HG03175 (cell line): ENCODE data around the gene CNTN4.
A peak's percentile ranks its signal among the peaks of the same experiment; 100 is the strongest.

ENCODE experiments used
- ATAC-seq: cut with Tn5 transposase; IDR thresholded peaks from one replicate; pipeline ENCODE4 v1.9.1; 2021; ENCODE audit warnings: mild to moderate bottlenecking, moderate library complexity; ENCODE audit not compliant: unreplicated experiment

The CNTN4 gene

DNA sequence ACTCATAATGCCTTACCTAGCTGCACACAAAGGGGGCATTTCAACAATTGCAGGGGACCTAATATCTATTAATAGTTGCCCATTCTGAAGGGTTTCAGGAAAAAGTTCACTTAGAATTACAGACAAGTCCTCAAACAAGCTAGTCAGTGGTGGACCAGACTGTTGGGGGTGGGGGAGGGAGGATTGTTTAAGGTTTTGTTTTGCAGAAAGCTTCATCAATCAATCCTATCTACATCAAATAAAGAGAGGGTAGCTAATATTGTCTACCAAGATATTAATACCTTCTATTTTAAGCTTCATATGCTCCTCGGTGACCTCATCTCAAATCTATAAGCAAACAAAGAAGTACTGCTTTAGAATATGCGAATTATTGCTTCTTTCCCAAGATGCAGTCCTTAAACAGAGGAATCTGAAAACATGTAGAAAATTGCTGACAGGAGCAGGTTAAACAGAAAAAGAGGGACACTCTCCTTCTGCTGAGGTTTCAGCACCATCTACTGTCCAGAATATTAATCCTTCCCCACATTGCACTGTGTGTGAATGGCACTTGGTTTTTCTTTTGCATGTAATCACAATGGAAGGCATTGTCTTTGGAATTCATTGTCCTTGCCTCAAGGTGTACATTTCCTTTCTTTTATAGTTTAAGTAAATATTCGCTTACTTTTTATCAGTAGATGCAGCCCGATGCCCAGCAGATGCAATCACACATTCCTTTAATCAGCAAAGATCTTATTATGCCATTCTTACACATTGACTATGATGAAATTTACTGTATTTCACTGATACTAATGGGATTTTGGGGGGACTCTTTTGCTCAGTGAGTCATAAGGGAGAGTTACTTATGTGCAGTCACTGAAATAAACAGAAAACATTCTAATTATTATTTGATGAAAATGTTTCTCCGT, 916.8 kb downstream of the CNTN4 start:
- no peak for ATAC-seq

DNA sequence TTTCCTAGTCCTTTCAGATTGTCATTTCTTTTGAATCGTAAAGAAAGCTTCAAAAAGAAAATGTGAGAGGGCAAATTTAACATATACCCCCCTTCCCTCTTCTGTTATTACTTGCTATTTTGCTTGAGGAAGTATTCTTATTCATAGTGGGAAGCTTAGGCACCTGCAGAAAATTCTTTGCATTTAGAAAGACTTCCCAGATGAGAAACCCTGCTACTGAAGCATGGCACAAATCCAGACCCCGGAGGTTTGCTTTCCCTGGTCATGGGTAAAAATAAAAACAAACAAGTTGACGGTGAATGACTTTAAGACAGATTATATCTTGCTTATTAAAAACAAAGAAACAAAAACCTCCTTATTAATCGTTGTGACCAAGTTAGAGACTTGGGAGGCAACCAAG, 917.6 kb downstream of the CNTN4 start:
- no peak for ATAC-seq

GRCh38 chr3:3020209-3020608, 921.5 kb downstream of the CNTN4 start:
- ATAC-seq = no peak

DNA sequence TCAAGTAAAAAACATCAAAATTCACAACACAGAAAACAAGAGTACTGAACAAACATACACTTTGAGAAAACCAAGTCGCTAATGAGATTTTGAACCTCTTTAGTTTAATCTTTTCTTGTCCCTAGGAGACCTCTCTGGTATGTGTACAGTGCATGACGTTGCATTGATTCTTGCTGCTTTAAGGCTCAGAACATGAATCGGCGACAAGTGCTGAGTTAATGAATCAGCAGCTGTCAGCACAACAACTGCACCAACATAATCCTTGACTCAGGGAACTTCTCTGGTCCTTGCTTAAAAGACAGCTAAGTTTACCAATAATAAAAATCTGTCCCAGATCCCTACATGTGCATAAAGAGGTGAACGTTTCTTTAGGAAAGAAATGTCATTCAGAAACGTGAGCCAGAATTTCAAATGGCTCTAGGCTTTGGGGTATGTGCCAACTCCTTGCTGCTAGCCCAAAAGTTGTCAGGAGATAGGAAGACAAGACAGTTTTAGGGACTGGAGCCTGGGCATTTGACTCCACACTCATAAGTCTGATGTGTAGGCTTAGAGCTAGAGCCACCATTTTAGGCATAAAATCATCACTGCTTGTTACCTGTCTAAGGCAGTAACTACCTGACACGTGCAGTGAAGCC, 924.6 kb downstream of the CNTN4 start:
- ATAC-seq = no peak

DNA sequence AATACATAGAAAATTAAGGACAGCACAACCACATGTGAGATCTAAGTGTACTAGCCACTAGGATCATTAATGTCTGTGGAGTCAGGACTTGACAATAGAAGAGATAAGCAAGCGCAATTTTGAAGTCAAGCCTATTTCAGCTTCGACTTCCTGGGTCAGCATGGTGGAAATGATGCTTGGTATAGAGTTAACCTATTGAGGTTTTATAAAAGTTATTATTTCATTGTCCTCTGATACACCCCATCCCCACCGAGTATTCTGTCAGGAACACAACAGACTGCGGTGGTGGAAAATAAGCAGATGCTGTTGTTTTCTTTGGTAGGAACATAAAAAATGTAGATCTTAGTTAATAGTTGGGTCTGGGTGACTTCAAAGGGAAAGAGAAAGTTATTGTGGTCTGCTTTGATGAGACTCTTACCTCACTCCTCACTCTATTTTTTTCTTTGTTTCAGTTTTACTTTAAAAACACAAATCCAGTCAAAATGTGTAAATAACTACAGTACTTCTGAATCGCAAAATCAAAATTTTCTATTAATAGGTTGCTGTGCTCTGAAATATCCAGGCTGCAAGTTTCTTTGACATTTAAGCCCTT, 929.4 kb downstream of the CNTN4 start:
- ATAC-seq = peak; percentile 88

GRCh38 chr3:3031326-3031725, 932.7 kb downstream of the CNTN4 start:
- ATAC-seq = no peak

DNA sequence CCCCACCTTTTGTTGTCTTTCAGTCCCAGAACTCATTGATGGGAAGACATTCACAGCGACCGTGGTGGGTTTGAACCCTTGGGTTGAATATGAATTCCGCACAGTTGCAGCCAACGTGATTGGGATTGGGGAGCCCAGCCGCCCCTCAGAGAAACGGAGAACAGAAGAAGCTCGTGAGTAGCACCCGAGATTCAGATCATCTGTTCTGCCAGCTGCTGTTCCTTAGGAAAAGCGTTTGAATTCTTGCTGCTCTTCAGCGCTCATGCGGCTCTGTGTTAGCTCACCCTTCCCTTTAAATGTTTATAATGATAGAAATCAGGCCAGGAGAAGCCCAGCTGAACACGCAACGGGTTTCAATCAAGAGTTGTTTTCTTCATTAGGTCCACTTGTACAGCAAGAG, 938.5 kb downstream of the CNTN4 start:
- no peak for ATAC-seq

- no peak for ATAC-seq
Measured at GRCh38 chr3:3038201-3038991, 939.7 kb downstream of the CNTN4 start.

DNA sequence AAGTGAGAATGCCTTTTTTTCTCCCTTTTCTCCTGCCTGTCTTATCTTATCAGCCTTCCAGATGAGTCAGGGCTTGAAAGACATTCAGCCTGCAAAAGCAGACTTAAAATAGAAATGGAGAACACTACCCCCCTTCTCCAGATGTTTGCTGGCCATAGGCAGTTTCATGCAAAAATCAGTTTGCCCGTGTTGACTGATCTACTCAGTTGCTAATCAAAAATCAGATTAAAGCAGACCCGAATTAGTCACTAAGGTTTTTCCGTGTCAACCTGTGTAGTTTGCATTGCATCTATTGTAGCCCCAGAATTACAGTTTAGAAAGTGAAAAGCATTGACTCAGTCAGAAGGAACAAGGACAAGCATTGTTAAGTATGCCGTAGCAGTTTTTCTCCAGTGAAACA, 955.3 kb downstream of the CNTN4 start:
- ATAC-seq = no peak

DNA sequence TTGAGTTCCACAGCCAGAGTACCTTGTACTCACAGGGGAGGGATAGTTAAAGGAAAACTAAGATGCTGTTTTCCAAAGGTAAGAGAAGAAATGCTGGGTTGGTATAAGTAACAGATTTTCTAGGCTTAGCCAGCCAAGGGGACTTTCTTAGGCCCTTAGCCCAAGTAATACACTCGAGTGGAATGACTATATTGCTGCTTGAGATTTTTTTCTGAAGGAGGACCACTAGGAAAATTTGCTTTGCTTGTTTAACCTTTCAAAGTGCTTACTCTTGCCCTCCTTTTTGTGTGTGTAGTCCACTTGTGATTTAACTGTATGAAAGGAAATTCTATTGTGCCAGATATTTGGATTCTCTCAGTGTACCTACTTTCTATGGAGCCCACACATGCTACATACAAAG, 961.0 kb downstream of the CNTN4 start:
- no peak for ATAC-seq

- no peak for ATAC-seq
Measured at GRCh38 chr3:3064297-3064696, 965.6 kb downstream of the CNTN4 start.

DNA sequence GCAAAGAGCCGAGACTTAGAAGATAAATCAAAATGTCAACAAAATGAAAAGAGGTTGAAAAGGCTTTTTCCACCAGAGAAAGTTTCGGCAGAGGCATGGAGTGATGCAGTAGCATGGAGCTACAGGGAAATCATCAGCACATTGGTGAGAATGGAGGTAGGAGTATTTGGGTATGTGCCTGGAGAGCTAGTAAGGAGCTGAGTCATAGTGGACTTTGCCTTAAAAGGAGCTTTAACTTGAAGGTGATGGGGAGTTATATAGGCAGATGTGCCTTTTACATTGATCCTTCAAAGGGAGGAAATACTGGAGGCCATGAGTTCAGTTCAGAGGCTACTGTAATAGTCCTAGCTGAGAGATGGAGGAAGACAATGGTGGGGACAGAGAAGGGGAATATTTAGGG, 967.2 kb downstream of the CNTN4 start:
- no peak for ATAC-seq

- ATAC-seq = no peak
Measured at GRCh38 chr3:3066378-3066777, 967.7 kb downstream of the CNTN4 start.

- ATAC-seq = no peak
Measured at GRCh38 chr3:3066910-3067309, 968.2 kb downstream of the CNTN4 start.

GRCh38 chr3:3068358-3068881, 969.8 kb downstream of the CNTN4 start:
- ATAC-seq = no peak

DNA sequence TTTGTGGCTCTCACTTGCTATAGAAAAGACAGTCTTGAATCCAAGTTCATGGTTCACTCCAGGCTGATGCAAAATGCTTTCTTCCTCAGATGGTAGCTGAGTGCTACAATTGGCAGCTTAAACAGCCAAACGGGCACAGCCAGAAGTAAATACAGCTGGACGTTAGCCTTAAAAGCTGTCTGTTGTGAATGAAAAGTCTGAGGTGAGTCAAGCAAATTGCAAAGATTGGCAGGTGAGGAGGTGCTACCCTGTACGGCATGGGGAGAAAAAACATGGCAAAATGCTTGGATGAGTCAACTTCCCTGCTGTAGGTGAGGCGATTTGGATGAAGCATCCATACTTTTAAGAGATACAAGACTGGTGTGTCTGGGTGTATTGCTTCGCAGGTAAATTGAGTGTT, 971.1 kb downstream of the CNTN4 start:
- no peak for ATAC-seq

- ATAC-seq = no peak
Measured at GRCh38 chr3:3071136-3071535, 972.5 kb downstream of the CNTN4 start.

- no peak for ATAC-seq
Measured at GRCh38 chr3:3074551-3075257, 976.0 kb downstream of the CNTN4 start.

DNA sequence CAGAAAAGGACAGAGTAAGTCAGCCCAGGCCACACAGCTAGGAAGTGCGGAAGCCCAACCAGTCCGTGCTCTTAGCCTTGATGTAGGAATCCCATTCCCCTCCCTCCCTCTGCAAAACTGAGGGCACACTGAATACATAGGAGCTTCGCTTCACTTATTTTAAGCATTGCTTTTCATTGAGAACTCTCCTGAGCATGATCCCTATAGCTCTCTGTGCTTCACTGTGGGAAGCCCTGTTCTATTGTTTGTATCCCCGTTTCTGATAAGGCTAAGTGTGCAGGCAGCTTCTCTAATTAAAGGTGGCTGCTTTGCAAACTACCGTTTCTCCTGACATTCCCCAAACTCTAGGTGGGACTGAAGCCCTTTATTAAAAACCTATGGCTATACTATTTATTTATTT, 981.6 kb downstream of the CNTN4 start:
- no peak for ATAC-seq
